ENCODE measurements around the gene CYP26B1. TPM values are rescaled to one million over a fixed set of nuclear protein-coding genes. Genes with fewer than 3 reads are reported as not detected.

CYP26B1 gene
- total RNA-seq, 2 donors from 2014 or later: 0.91 to 68.2 TPM

- intact Hi-C loops (cut with DNase I): loop anchor here (10.0 kb wide), 1 partner anchor 612 kb away; no protein-coding TSS in a partner anchor
- TF ChIP-seq POLR2AphosphoS5 (IDR thresholded peaks at IDR 0.05) (no peak), POLR2A (IDR thresholded peaks at IDR 0.05) (no peak), CTCF (IDR thresholded peaks at IDR 0.05) (no peak)
- Histone ChIP-seq H3K27me3 (replicated peaks; ENCODE audit: insufficient read depth) (no peaks in the 10 kb centered on the region), H3K4me3 (no peak overlapping the region), H3K27ac (no peak overlapping the region), H3K4me1 (replicated peaks) (no peaks in the 10 kb centered on the region), H3K36me3 (no peaks in the 10 kb centered on the region), H3K9me3 (no peaks in the 10 kb centered on the region)
- 97% methylated on average over 29 of the region's 29 CpGs for WGBS
- DNase-seq (ENCODE audit: low spot score): no peak
Measured at GRCh38 chr2:72132981-72133720, 14.5 kb downstream of the CYP26B1 start.

GRCh38 chr2:72131916-72132841, 15.5 kb downstream of the CYP26B1 start:
- Histone ChIP-seq H3K9me3 (no peaks in the 10 kb centered on the region), H3K4me1 (replicated peaks) (no peaks in the 10 kb centered on the region), H3K36me3 (no peaks in the 10 kb centered on the region), H3K27ac (no peak overlapping the region), H3K4me3 (no peak overlapping the region), H3K27me3 (replicated peaks; ENCODE audit: insufficient read depth) (no peaks in the 10 kb centered on the region)
- no peak for DNase-seq (ENCODE audit: low spot score)
- intact Hi-C loops (cut with DNase I): loop anchor here (10.0 kb wide), 1 partner anchor 613 kb away; no protein-coding TSS in a partner anchor
- 96% methylated on average over 37 of the region's 37 CpGs for WGBS
- no peak for TF ChIP-seq POLR2A (IDR thresholded peaks at IDR 0.05)
- TF ChIP-seq CTCF (IDR thresholded peaks at IDR 0.05): no peak
- no peak for TF ChIP-seq POLR2AphosphoS5 (IDR thresholded peaks at IDR 0.05)

GRCh38 chr2:72131371-72131891, 16.2 kb downstream of the CYP26B1 start:
- DNase-seq (ENCODE audit: low spot score): no peak
- Histone ChIP-seq H3K4me3 (no peak overlapping the region), H3K9me3 (no peaks in the 10 kb centered on the region), H3K4me1 (replicated peaks) (no peaks in the 10 kb centered on the region), H3K36me3 (no peaks in the 10 kb centered on the region), H3K27ac (no peak overlapping the region), H3K27me3 (replicated peaks; ENCODE audit: insufficient read depth) (no peaks in the 10 kb centered on the region)
- no peak for TF ChIP-seq CTCF (IDR thresholded peaks at IDR 0.05)
- TF ChIP-seq POLR2AphosphoS5 (IDR thresholded peaks at IDR 0.05): no peak
- TF ChIP-seq POLR2A (IDR thresholded peaks at IDR 0.05): no peak
- WGBS: 91% methylated on average over 16 of the region's 16 CpGs
- intact Hi-C loops (cut with DNase I): loop anchor here (10.0 kb wide), 1 partner anchor 613 kb away; no protein-coding TSS in a partner anchor

- DNase-seq (ENCODE audit: low spot score): no peak
- 53% methylated on average over 26 of the region's 26 CpGs for WGBS
- Histone ChIP-seq H3K4me3 (no peak overlapping the region), H3K27me3 (replicated peaks; ENCODE audit: insufficient read depth) (no peaks in the 10 kb centered on the region), H3K9me3 (no peaks in the 10 kb centered on the region), H3K27ac (no peak overlapping the region), H3K4me1 (replicated peaks) (no peaks in the 10 kb centered on the region), H3K36me3 (no peaks in the 10 kb centered on the region)
- TF ChIP-seq POLR2A (IDR thresholded peaks at IDR 0.05) (no peak), POLR2AphosphoS5 (IDR thresholded peaks at IDR 0.05) (no peak), CTCF (IDR thresholded peaks at IDR 0.05) (no peak)
- intact Hi-C loops (cut with DNase I): loop anchor here (10.0 kb wide), 1 partner anchor 614 kb away; no protein-coding TSS in a partner anchor
Measured at GRCh38 chr2:72130659-72131360, 16.9 kb downstream of the CYP26B1 start.

All from prostate gland (tissue), 2 donors.